Testis (tissue), 2 donors: ENCODE measurements around the gene PFKL.

ENCODE experiments used
- CTCF ChIP-seq, 3 experiments: fragments of 450-650 bp in 2 of 3; fragments of 200-600 bp in 1 of 3; sonication (generic) in 1 of 3; IDR thresholded peaks; one replicate each; pipeline ENCODE4 v1.5.1; 2016 to 2019; ENCODE audit warnings: antibody characterized with exemption in 3 of 3, mild to moderate bottlenecking in 2 of 3, moderate library complexity in 1 of 3
- POLR2A ChIP-seq: fragments of 450-650 bp; IDR thresholded peaks from one replicate; pipeline ENCODE4 v1.6.1; 2017; ENCODE audit warnings: antibody characterized with exemption, mild to moderate bottlenecking, moderate library complexity

GRCh38 chr21:44296103-44296519 is 3.7 kb upstream of the PFKL start:
- TF ChIP-seq CTCF (IDR thresholded peaks at IDR 0.05): no peak
- no peak for TF ChIP-seq POLR2A
